ENCODE measurements around the gene C2orf76. TPM values are rescaled to one million over a fixed set of nuclear protein-coding genes. Genes with fewer than 3 reads are reported as not detected.

C2orf76 gene
- total and polyA plus RNA-seq, 7 donors = 11.1 to 26.4 (median 17.6) TPM

DNA sequence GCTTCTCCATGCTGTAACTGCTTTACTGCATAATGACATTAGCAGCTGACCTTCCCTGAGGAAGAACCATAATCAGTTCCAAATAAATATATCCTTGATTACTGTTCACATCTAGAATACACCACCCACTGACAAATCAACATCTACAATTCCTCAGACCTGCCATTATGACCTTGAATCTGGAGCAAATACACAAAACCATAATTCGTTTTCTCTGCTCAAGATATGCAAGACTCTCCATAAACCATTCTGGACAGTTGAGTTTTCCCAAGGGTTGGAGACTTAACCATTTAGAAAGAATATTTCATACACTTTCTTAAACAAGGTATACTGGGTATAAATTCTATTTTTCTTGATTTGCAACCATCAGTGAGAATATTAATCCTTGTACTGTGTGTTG lies 11.8 kb downstream of the C2orf76 start:
- TF ChIP-seq EP300 (IDR thresholded peaks at IDR 0.05) (no peak), POLR2AphosphoS5 (IDR thresholded peaks at IDR 0.05) (no peak), CTCF (IDR thresholded peaks at IDR 0.05) (no peak)
- H3K4me1 ChIP-seq = peaks cover 0 to 21% (median 7%) of the 10 kb centered on the region in 4 donors
- DNase-seq = no peak
- no peaks in the 10 kb centered on the region for H3K9me3 ChIP-seq
- no peaks in the 10 kb centered on the region for H3K36me3 ChIP-seq
- no peaks in the 10 kb centered on the region for H3K27me3 ChIP-seq
- WGBS, 2 donors = 83 to 88% methylated on average over 1 of the region's 1 CpG
- no peak overlapping the region for H3K27ac ChIP-seq
- no peak overlapping the region for H3K4me3 ChIP-seq
- intact Hi-C loops (cut with DNase I) = no loop called here

- Histone ChIP-seq H3K27ac (no peak overlapping the region), H3K4me3 (no peak overlapping the region), H3K36me3 (no peaks in the 10 kb centered on the region), H3K4me1 (peaks cover 0 to 12% (median 3%) of the 10 kb centered on the region in 4 donors), H3K27me3 (no peaks in the 10 kb centered on the region), H3K9me3 (no peaks in the 10 kb centered on the region)
- TF ChIP-seq EP300 (IDR thresholded peaks at IDR 0.05) (no peak), CTCF (IDR thresholded peaks at IDR 0.05) (no peak), POLR2AphosphoS5 (IDR thresholded peaks at IDR 0.05) (no peak), POLR2A (IDR thresholded peaks at IDR 0.05) (no peak)
- intact Hi-C loops (cut with DNase I) = no loop called here
- no peak for DNase-seq
Measured at GRCh38 chr2:119352357-119352756, 14.3 kb downstream of the C2orf76 start.

DNA sequence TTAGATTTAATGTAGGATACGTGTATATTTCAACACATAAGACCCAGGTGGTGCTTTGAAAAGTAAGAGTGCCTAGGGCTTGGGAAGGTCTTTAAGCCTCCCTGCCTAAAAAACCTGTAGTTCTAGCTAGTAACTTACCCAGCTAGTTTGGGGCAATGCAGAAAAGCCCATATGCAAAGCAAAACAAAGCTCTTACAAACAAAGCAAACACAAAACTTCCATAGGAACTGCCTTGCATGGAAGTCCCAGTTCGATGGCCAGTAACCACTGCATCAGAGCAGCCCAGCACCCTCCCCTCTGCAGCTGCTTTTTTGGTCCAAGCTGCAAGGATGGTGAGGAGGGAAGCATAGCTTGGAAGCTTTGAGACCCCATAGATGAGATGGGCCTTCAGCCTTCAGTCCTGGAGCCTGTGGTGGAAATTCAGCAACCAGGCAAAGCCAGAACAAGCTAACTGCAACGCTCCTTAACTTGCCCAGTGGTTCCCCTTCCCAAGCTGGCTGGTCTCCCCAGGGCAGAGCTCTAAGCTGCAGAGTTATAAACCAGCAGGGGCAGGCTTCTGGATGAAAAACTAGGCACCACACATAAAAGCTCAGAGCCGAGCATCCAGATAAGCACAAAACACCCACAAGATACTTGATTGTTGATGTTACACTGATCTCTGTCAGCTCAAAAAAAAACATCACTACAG lies 16.2 kb downstream of the C2orf76 start:
- H3K9me3 ChIP-seq = no peaks in the 10 kb centered on the region
- DNase-seq = no peak
- H3K4me3 ChIP-seq = no peak overlapping the region
- TF ChIP-seq EP300 (IDR thresholded peaks at IDR 0.05) = no peak
- no peak for TF ChIP-seq POLR2A (IDR thresholded peaks at IDR 0.05)
- no peak for TF ChIP-seq CTCF (IDR thresholded peaks at IDR 0.05)
- TF ChIP-seq POLR2AphosphoS5 (IDR thresholded peaks at IDR 0.05) = no peak
- 77 to 88% methylated on average over 4 of the region's 4 CpGs for WGBS, 2 donors
- no peak overlapping the region for H3K27ac ChIP-seq
- no peaks in the 10 kb centered on the region for H3K27me3 ChIP-seq
- peaks cover 0 to 12% (median 3%) of the 10 kb centered on the region in 4 donors for H3K4me1 ChIP-seq
- H3K36me3 ChIP-seq = no peaks in the 10 kb centered on the region
- intact Hi-C loops (cut with DNase I) = no loop called here

GRCh38 chr2:119349289-119349688 lies 17.3 kb downstream of the C2orf76 start:
- no peak for DNase-seq
- no peak overlapping the region for H3K4me3 ChIP-seq
- no peaks in the 10 kb centered on the region for H3K9me3 ChIP-seq
- no peak overlapping the region for H3K27ac ChIP-seq
- 94 to 96% methylated on average over 6 of the region's 6 CpGs for WGBS, 2 donors
- no peaks in the 10 kb centered on the region for H3K36me3 ChIP-seq
- peaks cover 0 to 12% (median 3%) of the 10 kb centered on the region in 4 donors for H3K4me1 ChIP-seq
- TF ChIP-seq POLR2A (IDR thresholded peaks at IDR 0.05) (no peak), CTCF (IDR thresholded peaks at IDR 0.05) (no peak), EP300 (IDR thresholded peaks at IDR 0.05) (no peak), POLR2AphosphoS5 (IDR thresholded peaks at IDR 0.05) (no peak)
- intact Hi-C loops (cut with DNase I) = no loop called here
- no peaks in the 10 kb centered on the region for H3K27me3 ChIP-seq

- 88 to 94% methylated on average over 2 of the region's 2 CpGs for WGBS, 2 donors
- Histone ChIP-seq H3K4me1 (no peaks in the 10 kb centered on the region), H3K9me3 (no peaks in the 10 kb centered on the region), H3K27me3 (no peaks in the 10 kb centered on the region), H3K27ac (no peak overlapping the region), H3K4me3 (no peak overlapping the region), H3K36me3 (peaks cover 0 to 14% (median 0%) of the 10 kb centered on the region in 4 donors)
- intact Hi-C loops (cut with DNase I) = no loop called here
- TF ChIP-seq POLR2AphosphoS5 (IDR thresholded peaks at IDR 0.05) (no peak), CTCF (IDR thresholded peaks at IDR 0.05) (no peak), POLR2A (IDR thresholded peaks at IDR 0.05) (no peak)
- no peak for DNase-seq
Measured at GRCh38 chr2:119341684-119342083, 24.9 kb downstream of the C2orf76 start.
